Upper lobe of right lung (tissue), 1 donor: ENCODE data around the gene VGLL4. TPM values are rescaled to one million over a fixed set of nuclear protein-coding genes. Genes with fewer than 3 reads are reported as not detected.

Experiments
- ATAC-seq: fragments of 200-7000 bp; cut with Tn5 transposase; one replicate; pipeline ENCODE4 v1.9.1; 2020; ENCODE audit warnings: mild to moderate bottlenecking, moderate library complexity
- DNase-seq: peaks from one replicate; pipeline ENCODE4 v3.0.0-alpha.2; 2020
- H3K27ac ChIP-seq: fragments of 200-600 bp; one replicate; pipeline ENCODE4 v1.8.0; 2022
- H3K27me3 ChIP-seq: fragments of 200-600 bp; one replicate; pipeline ENCODE4 v1.8.0; 2022; ENCODE audit warnings: mild to moderate bottlenecking
- H3K36me3 ChIP-seq: fragments of 200-600 bp; one replicate; pipeline ENCODE4 v1.8.0; 2022
- H3K4me1 ChIP-seq: fragments of 200-600 bp; one replicate; pipeline ENCODE4 v1.8.0; 2022
- H3K4me3 ChIP-seq: fragments of 200-600 bp; one replicate; pipeline ENCODE4 v1.8.0; 2022; ENCODE audit warnings: mild to moderate bottlenecking
- H3K9me3 ChIP-seq: fragments of 200-600 bp; one replicate; pipeline ENCODE4 v1.8.0; 2022
- intact Hi-C: fragments of 100-400 bp; cut with DNase I; formaldehyde crosslinking; loops from one replicate; pipeline ENCODE4 v1.11.0; 2022
- total RNA-seq: library from RNA; stranded (reverse); fragmentation: NEBNext Ultra II Directional; extraction: Animal tissue kit (Norgen Biotek cat#: 25700); gene quantifications from one replicate; pipeline ENCODE4 v1.2.1, GENCODE V29; 2021
- TF ChIP-seq, protein P1 (sequence below): fragments of 200-600 bp; IDR thresholded peaks from one replicate; pipeline ENCODE4 v1.8.0; 2022; ENCODE audit warnings: antibody characterized with exemption
- donor health status: DM: no; HTN: yes; CAD: no; lungs with severe emphysema.

VGLL4 gene
- total RNA-seq, 1 donor from 2014 or later: 57.5 TPM

DNA sequence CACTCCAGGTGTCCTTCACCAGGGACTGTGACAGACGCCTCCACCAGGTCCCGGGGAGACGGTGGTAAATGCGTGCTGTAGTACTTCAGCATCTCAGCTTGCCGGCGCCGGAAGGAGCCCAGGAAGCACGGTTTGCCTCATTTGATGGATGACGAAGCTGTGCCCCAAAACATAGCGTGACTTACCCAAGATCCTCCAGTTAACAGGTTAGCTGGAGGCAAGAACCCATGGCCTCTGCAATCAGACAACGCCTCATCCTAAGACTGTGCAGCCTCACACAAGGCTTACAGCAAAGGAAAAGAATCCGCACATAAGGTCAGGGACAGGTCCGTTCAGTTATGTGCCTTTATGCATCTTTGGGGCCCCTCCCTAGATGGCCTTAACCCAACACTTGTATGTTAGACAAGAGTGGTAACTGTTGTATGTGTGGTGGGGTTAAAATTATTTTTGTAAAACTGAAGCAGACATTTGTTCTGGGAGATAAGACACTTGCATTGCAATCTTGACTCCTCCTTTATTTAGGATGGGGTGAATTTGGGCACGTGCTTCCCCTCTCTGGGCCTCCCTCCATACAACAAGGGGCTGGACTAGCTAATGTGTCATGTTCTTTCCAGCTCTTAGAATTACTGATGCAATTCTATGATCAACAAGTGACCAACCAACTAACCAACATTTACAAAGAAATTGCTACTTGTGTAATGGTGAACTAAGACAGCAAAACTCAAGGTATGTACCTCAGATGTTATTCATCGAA, 39.4 kb downstream of the VGLL4 start:
- Histone ChIP-seq H3K4me3 (no peak overlapping the region), H3K9me3 (no peaks in the 10 kb centered on the region), H3K4me1 (peaks cover 54% of the 10 kb centered on the region), H3K27ac (peak overlapping the region; percentile 80), H3K27me3 (no peaks in the 10 kb centered on the region), H3K36me3 (peaks cover 18% of the 10 kb centered on the region)
- TF ChIP-seq, protein P1, sequence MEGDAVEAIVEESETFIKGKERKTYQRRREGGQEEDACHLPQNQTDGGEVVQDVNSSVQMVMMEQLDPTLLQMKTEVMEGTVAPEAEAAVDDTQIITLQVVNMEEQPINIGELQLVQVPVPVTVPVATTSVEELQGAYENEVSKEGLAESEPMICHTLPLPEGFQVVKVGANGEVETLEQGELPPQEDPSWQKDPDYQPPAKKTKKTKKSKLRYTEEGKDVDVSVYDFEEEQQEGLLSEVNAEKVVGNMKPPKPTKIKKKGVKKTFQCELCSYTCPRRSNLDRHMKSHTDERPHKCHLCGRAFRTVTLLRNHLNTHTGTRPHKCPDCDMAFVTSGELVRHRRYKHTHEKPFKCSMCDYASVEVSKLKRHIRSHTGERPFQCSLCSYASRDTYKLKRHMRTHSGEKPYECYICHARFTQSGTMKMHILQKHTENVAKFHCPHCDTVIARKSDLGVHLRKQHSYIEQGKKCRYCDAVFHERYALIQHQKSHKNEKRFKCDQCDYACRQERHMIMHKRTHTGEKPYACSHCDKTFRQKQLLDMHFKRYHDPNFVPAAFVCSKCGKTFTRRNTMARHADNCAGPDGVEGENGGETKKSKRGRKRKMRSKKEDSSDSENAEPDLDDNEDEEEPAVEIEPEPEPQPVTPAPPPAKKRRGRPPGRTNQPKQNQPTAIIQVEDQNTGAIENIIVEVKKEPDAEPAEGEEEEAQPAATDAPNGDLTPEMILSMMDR: no peak
- DNase-seq: no peak
- intact Hi-C loops: no loop called here
- ATAC-seq: no peak

DNA sequence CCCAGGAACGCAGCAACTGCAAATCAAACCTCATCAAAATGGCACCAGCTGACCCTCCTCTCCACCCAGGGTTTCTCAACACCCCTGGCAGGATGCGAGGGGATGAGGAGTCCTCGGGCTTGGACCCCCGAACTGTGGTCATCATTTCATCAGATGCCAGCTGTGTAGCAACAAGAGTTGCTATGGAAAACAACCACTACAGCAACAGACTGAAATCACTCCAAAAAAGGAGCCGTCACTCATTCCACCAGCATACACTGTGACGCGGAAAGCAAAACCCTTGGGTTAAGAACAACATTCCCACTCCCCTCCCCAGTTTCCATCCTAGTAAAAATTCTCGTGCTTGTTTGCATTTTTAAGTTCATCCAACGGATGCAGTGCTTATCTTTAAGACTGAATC, 40.1 kb downstream of the VGLL4 start:
- H3K4me1 ChIP-seq: peaks cover 52% of the 10 kb centered on the region
- intact Hi-C loops: no loop called here

DNA sequence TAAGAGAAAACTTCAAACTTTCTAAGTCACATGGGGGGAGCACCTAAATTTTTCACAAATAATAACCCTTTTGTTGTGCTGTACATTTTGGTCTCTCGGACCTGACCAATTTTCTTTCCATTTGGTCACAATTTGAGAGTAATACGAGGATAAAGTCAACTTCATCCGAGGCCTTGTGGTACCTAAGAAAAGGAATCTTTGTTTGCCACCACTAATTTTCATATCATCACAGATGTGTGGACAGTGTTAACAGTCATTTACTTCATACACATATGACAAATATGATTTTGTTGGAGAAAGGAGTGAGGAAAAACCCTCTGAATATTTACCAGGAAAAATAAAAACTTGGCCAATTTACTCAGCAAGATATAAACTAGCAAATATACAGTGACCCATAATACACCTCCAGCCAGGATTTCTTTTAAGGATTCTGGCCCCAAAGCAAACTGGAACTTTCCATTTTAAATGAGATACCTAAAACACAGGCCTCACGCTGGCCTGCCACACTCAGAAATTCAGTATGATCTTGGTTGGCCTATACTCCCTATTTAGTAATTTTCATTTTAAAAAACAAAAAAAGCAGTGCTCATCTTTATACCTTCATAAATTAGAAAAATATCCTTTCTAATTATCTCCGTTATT, 40.7 kb downstream of the VGLL4 start:
- DNase-seq: no peak
- peaks cover 18% of the 10 kb centered on the region for H3K36me3 ChIP-seq
- H3K9me3 ChIP-seq: no peaks in the 10 kb centered on the region
- H3K27me3 ChIP-seq: no peaks in the 10 kb centered on the region
- intact Hi-C loops: no loop called here
- no peak overlapping the region for H3K4me3 ChIP-seq
- TF ChIP-seq, protein P1: no peak
- H3K27ac ChIP-seq: peak overlapping the region; percentile 80
- H3K4me1 ChIP-seq: peaks cover 51% of the 10 kb centered on the region
- ATAC-seq: no peak

More for the DNA sequence above, 40.1 kb downstream of the VGLL4 start:
- H3K27me3 ChIP-seq: no peaks in the 10 kb centered on the region
- TF ChIP-seq, protein P1: no peak
- ATAC-seq: no peak
- peak overlapping the region; percentile 80 for H3K27ac ChIP-seq
- no peaks in the 10 kb centered on the region for H3K9me3 ChIP-seq
- H3K36me3 ChIP-seq: peaks cover 18% of the 10 kb centered on the region
- no peak overlapping the region for H3K4me3 ChIP-seq
- DNase-seq: no peak

DNA sequence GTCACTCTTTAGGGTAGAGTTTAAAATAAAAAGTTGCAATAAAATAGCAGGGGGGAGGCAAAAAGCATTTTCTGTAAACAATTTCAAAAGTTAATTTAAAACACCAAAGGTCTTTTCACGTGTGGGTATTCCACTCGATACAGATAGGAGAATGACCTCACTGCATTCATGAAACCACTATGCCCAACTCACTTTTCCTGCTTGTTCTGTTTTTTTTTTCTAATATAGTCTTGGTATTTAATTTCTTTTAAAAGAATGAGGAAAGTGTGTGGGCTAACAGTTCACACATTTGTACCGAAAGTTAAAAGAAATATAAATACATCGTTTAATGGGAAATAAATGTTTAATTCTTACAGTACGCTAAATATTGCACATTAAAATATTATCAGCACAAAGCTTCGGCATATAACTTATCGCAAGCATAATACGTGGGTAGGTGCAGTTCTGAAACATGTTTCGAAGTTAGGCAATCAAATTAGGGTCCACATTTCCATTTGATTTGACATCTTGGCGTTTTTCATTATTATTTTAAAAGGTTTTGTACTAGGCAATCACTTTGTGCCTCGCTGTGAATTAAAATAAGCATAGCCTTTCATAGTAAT, 41.4 kb downstream of the VGLL4 start:
- Histone ChIP-seq H3K27ac (peak overlapping the region; percentile 75), H3K9me3 (no peaks in the 10 kb centered on the region), H3K4me1 (peaks cover 44% of the 10 kb centered on the region), H3K4me3 (no peak overlapping the region), H3K27me3 (no peaks in the 10 kb centered on the region), H3K36me3 (peaks cover 18% of the 10 kb centered on the region)
- no peak for DNase-seq
- TF ChIP-seq, protein P1: no peak
- intact Hi-C loops: no loop called here
- no peak for ATAC-seq

DNA sequence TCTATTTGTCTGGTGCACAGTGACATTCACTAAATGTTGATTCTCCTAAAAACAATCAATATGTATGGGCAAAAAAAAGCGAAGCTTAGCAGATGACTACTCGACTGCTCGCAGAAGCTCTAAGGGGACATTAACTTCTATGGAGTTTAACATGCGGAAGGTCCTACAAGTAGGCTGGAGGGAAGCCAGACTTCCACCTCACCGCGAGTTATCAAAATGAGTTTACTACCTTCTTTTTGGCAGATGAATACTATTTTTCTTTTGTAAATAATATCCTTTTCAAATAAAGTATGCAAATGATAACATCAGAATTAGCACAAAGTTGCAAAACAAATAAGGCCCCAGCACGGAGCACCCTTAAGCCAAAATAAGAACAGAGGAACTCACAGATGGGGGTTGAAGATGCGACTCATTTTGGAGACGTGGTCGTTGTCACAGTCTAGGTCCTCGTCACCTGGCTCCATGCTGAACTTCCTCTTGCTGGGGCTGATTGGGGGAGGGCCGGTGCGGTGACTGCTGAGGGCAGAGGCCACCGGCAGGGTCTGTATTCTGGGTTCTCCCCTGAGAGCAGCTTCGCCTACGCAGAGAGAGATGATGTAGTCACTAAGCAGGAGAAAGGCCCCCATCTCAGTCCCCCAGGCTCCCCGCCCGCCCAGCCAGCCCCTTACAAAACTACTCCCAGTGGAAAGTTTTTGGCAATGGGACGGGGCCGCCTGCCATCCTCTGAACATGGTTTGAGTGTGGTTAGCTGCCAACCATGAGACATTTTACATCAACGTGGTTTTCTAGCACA, 42.1 kb downstream of the VGLL4 start:
- no peak for ATAC-seq
- Histone ChIP-seq H3K27ac (peak overlapping the region; percentile 75), H3K4me3 (no peak overlapping the region), H3K9me3 (no peaks in the 10 kb centered on the region), H3K27me3 (no peaks in the 10 kb centered on the region), H3K36me3 (peaks cover 18% of the 10 kb centered on the region), H3K4me1 (peaks cover 42% of the 10 kb centered on the region)
- TF ChIP-seq, protein P1: no peak
- no peak for DNase-seq
- intact Hi-C loops: no loop called here
